Measurements from ENCODE around the gene ITM2B. TPM values are rescaled to one million over a fixed set of nuclear protein-coding genes. Genes with fewer than 3 reads are reported as not detected.

The ITM2B gene
- total and polyA plus RNA-seq, 2 experiments from 2014 or later: 139 to 318 TPM

DNA sequence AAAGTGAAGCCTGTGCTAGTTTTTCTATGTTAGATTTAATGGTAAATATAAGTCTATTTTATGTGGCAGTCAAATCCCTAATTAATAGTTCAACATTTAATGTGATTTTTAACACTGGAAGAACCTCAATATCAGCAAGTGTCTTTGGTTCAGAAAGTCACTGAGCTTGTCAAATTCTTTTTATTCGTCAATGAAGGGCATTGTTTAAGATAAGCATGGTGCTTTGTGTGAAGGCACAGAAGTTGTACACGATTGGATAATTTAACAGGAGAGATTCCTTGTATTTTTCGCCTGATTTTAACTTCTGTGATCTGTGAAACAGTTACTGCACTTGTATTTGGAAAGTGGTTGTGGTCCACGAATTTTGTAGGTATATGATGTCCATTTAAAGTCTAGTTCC lies 40.3 kb downstream of the ITM2B start:
- H3K27me3 ChIP-seq (ENCODE audit: insufficient read depth): no peaks in the 10 kb centered on the region
- Mint-ChIP-seq H3K27me3 (ENCODE audit: insufficient read depth, low read depth, poor library complexity) (no peaks in the 10 kb centered on the region), H3K4me1 (peaks cover 2% of the 10 kb centered on the region; the same call in 1 of the 3 replicates), H3K36me3 (ENCODE audit: low read depth) (no peaks in the 10 kb centered on the region), H3K9me3 (no peaks in the 10 kb centered on the region), H3K27ac (no peak overlapping the region), H3K4me3 (no peak overlapping the region)
- H4K20me1 ChIP-seq (replicated peaks; ENCODE audit: insufficient read depth): no peaks in the 10 kb centered on the region
- H3K4me2 ChIP-seq: no peak overlapping the region
- DNase-seq (ENCODE audit: low spot score) (no peak), ATAC-seq (no peak)
- H3K9me2 ChIP-seq (ENCODE audit: insufficient read depth): no peaks in the 10 kb centered on the region
- no peak overlapping the region for H3K4me3 ChIP-seq
- H3F3A ChIP-seq (replicated peaks; ENCODE audit: low read depth): no peaks in the 10 kb centered on the region
- no peaks in the 10 kb centered on the region for H3K36me3 ChIP-seq (ENCODE audit: insufficient read depth)
- H3K79me2 ChIP-seq (replicated peaks; ENCODE audit: insufficient read depth): no peaks in the 10 kb centered on the region
- H3K4me1 ChIP-seq (ENCODE audit: insufficient read depth): no peaks in the 10 kb centered on the region
- TF ChIP-seq, protein P1, sequence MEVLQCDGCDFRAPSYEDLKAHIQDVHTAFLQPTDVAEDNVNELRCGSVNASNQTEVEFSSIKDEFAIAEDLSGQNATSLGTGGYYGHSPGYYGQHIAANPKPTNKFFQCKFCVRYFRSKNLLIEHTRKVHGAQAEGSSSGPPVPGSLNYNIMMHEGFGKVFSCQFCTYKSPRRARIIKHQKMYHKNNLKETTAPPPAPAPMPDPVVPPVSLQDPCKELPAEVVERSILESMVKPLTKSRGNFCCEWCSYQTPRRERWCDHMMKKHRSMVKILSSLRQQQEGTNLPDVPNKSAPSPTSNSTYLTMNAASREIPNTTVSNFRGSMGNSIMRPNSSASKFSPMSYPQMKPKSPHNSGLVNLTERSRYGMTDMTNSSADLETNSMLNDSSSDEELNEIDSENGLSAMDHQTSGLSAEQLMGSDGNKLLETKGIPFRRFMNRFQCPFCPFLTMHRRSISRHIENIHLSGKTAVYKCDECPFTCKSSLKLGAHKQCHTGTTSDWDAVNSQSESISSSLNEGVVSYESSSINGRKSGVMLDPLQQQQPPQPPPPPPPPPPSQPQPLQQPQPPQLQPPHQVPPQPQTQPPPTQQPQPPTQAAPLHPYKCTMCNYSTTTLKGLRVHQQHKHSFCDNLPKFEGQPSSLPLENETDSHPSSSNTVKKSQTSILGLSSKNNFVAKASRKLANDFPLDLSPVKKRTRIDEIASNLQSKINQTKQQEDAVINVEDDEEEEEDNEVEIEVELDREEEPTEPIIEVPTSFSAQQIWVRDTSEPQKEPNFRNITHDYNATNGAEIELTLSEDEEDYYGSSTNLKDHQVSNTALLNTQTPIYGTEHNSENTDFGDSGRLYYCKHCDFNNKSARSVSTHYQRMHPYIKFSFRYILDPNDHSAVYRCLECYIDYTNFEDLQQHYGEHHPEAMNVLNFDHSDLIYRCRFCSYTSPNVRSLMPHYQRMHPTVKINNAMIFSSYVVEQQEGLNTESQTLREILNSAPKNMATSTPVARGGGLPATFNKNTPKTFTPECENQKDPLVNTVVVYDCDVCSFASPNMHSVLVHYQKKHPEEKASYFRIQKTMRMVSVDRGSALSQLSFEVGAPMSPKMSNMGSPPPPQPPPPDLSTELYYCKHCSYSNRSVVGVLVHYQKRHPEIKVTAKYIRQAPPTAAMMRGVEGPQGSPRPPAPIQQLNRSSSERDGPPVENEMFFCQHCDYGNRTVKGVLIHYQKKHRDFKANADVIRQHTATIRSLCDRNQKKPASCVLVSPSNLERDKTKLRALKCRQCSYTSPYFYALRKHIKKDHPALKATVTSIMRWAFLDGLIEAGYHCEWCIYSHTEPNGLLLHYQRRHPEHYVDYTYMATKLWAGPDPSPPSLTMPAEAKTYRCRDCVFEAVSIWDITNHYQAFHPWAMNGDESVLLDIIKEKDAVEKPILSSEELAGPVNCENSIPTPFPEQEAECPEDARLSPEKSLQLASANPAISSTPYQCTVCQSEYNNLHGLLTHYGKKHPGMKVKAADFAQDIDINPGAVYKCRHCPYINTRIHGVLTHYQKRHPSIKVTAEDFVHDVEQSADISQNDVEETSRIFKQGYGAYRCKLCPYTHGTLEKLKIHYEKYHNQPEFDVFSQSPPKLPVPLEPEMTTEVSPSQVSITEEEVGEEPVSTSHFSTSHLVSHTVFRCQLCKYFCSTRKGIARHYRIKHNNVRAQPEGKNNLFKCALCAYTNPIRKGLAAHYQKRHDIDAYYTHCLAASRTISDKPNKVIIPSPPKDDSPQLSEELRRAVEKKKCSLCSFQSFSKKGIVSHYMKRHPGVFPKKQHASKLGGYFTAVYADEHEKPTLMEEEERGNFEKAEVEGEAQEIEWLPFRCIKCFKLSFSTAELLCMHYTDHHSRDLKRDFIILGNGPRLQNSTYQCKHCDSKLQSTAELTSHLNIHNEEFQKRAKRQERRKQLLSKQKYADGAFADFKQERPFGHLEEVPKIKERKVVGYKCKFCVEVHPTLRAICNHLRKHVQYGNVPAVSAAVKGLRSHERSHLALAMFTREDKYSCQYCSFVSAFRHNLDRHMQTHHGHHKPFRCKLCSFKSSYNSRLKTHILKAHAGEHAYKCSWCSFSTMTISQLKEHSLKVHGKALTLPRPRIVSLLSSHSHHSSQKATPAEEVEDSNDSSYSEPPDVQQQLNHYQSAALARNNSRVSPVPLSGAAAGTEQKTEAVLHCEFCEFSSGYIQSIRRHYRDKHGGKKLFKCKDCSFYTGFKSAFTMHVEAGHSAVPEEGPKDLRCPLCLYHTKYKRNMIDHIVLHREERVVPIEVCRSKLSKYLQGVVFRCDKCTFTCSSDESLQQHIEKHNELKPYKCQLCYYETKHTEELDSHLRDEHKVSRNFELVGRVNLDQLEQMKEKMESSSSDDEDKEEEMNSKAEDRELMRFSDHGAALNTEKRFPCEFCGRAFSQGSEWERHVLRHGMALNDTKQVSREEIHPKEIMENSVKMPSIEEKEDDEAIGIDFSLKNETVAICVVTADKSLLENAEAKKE (CRISPR knock-in tag; IDR thresholded peaks at IDR 0.05): no peak
- TF ChIP-seq JUNB (IDR thresholded peaks at IDR 0.05; ENCODE audit: unreplicated experiment): no peak
- no peak for TF ChIP-seq NANOG (IDR thresholded peaks at IDR 0.05; ENCODE audit: borderline replicate concordance)
- TF ChIP-seq, protein P2, sequence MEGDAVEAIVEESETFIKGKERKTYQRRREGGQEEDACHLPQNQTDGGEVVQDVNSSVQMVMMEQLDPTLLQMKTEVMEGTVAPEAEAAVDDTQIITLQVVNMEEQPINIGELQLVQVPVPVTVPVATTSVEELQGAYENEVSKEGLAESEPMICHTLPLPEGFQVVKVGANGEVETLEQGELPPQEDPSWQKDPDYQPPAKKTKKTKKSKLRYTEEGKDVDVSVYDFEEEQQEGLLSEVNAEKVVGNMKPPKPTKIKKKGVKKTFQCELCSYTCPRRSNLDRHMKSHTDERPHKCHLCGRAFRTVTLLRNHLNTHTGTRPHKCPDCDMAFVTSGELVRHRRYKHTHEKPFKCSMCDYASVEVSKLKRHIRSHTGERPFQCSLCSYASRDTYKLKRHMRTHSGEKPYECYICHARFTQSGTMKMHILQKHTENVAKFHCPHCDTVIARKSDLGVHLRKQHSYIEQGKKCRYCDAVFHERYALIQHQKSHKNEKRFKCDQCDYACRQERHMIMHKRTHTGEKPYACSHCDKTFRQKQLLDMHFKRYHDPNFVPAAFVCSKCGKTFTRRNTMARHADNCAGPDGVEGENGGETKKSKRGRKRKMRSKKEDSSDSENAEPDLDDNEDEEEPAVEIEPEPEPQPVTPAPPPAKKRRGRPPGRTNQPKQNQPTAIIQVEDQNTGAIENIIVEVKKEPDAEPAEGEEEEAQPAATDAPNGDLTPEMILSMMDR (conservative IDR thresholded peaks at IDR 0.05; ENCODE audit: low read depth in 2 of 2): no peak
- TF ChIP-seq, protein P3, sequence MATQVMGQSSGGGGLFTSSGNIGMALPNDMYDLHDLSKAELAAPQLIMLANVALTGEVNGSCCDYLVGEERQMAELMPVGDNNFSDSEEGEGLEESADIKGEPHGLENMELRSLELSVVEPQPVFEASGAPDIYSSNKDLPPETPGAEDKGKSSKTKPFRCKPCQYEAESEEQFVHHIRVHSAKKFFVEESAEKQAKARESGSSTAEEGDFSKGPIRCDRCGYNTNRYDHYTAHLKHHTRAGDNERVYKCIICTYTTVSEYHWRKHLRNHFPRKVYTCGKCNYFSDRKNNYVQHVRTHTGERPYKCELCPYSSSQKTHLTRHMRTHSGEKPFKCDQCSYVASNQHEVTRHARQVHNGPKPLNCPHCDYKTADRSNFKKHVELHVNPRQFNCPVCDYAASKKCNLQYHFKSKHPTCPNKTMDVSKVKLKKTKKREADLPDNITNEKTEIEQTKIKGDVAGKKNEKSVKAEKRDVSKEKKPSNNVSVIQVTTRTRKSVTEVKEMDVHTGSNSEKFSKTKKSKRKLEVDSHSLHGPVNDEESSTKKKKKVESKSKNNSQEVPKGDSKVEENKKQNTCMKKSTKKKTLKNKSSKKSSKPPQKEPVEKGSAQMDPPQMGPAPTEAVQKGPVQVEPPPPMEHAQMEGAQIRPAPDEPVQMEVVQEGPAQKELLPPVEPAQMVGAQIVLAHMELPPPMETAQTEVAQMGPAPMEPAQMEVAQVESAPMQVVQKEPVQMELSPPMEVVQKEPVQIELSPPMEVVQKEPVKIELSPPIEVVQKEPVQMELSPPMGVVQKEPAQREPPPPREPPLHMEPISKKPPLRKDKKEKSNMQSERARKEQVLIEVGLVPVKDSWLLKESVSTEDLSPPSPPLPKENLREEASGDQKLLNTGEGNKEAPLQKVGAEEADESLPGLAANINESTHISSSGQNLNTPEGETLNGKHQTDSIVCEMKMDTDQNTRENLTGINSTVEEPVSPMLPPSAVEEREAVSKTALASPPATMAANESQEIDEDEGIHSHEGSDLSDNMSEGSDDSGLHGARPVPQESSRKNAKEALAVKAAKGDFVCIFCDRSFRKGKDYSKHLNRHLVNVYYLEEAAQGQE (IDR thresholded peaks at IDR 0.05; ENCODE audit: unreplicated experiment): no peak
- TF ChIP-seq EZH2 (IDR thresholded peaks at IDR 0.05; ENCODE audit: low read depth, unreplicated experiment): no peak
- TF ChIP-seq, protein P4, sequence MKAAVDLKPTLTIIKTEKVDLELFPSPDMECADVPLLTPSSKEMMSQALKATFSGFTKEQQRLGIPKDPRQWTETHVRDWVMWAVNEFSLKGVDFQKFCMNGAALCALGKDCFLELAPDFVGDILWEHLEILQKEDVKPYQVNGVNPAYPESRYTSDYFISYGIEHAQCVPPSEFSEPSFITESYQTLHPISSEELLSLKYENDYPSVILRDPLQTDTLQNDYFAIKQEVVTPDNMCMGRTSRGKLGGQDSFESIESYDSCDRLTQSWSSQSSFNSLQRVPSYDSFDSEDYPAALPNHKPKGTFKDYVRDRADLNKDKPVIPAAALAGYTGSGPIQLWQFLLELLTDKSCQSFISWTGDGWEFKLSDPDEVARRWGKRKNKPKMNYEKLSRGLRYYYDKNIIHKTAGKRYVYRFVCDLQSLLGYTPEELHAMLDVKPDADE (IDR thresholded peaks at IDR 0.05): no peak
- TF ChIP-seq ZNF331 (CRISPR knock-in tag; IDR thresholded peaks at IDR 0.05; ENCODE audit: low read depth): no peak
- no peak for TF ChIP-seq STAT1 (IDR thresholded peaks at IDR 0.05; ENCODE audit: unreplicated experiment)
- TF ChIP-seq POLR2AphosphoS5 (IDR thresholded peaks at IDR 0.05; ENCODE audit: low read depth): no peak
- TF ChIP-seq CREB1 (CRISPR knock-in tag; IDR thresholded peaks at IDR 0.05; ENCODE audit: low read depth): no peak
- no peak for TF ChIP-seq EZH2phosphoT487 (IDR thresholded peaks at IDR 0.05; ENCODE audit: unreplicated experiment)
- TF ChIP-seq ZNF114 (CRISPR knock-in tag; IDR thresholded peaks at IDR 0.05): no peak
- no peak overlapping the region for H2AFZ ChIP-seq
- no peak overlapping the region for H3K27ac ChIP-seq (ENCODE audit: low read depth)

Measured in GM23338 (cell line).